SH-SY5Y (cell line): ENCODE measurements around the gene DHX32.

Source experiments
- GATA2 ChIP-seq: IDR thresholded peaks from 2 replicates; pipeline ENCODE4 v1.6.1; 2011; ENCODE audit warnings: mild to moderate bottlenecking, low read depth, low read length
- GATA3 ChIP-seq: IDR thresholded peaks from 2 replicates; pipeline ENCODE4 v1.6.1; 2011; ENCODE audit warnings: low read depth, mild to moderate bottlenecking, low read length, moderate library complexity

Gene DHX32

DNA sequence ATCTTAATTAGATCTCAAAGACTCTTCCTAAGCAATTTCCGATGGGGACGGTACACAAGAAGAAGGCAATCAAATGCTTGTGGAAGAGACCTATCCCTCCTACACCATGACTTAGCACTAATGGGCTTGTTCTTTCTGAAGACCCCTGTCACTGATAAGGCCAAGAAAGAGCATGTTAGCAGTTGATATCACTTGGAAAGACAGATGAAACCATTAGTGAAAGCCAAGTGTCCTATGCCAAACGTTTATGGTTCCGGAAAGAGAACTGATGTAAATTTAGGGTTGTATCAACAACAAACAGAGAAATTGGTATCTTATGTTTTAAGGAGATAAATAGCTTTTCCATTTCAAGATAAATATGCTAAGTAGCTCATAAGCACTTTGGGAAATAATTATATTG is 64.5 kb downstream of the DHX32 start:
- no peak for TF ChIP-seq GATA2
- no peak for TF ChIP-seq GATA3

DNA sequence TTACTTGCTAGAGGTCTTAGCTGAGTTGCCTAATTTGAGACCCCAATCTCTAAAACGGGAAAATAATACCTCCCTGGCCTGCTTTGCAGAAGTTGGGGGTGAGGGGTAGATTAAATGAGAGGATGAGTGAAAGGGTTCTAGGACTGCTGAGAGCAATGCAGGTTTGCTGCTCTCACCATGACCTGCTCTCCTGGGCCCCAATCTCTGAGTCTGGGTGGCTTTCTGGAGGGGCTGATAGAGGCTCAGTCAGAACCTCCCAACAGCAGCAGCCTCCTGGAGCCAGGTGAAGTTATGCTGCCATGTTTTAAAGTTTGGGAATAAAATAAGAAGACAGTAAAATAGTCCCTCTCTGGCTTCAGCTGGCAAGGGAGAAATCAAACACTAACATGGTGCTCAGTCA is 65.3 kb downstream of the DHX32 start:
- TF ChIP-seq GATA3: no peak
- TF ChIP-seq GATA2: no peak

DNA sequence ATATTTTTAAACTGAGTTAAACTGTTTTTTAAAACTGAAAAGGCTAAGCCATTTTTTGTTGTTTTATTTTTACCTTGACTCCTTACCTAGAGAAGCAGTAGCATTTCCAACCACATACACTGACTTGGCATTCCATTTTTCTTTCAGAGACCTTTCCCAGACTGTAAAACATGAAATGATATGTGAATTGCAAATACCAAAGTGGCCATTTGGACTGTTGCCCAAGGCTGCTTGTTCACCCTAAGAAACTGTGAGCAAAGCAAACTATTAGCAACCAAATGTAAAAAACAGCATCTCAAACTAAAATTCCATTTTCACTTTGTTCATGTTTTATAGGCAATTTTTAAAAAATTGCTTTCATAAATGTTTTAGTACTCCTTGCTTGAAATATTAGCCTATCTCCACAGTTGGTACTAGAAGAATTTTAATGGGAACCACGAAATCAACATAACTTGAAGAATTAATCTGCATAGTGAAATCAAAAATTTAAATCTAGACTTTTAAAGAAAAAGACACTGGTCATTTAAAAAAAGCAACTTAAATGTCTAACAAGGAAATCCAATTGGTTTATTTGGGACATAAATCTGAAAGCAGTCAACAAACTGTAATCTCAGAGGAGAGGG is 68.9 kb downstream of the DHX32 start:
- no peak for TF ChIP-seq GATA3
- TF ChIP-seq GATA2: no peak

DNA sequence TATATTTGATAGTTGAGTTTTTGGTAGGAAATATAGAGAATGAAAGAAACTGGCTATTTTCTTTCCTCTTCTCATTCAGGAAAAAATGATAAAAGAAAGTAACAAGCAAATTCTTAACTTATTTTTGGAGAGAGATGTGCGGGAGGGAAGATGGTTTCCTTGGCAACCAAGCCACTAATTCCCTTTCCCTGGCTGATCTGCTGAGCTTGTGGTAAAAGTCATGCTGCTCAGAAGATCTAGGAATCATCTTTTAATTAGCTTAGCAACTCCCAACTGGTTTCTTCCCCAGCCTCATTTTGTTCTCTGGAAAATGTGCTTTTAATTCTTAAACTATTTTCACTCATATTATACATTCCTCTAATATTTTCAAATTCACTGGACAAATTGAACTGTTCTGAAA is 69.8 kb downstream of the DHX32 start:
- TF ChIP-seq GATA3 (no peak), GATA2 (no peak)

DNA sequence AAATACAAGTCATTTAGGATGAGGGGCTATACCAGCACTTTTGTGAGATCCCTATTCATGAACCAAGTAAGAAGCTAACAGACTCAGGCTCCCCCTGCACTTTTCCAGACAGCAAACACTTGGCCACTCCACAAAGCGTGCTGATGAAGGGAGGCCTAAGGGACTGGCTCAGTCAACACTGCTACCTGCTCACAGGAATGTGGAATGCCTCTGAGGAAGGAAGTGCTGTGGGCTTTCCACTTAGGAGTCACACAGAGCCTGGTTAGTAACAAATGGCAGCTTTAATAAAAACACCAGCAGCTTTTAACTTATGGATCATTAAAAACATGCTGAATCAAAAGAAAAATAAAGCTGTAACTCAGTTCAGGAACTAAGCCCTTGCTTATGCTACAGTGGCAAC is 73.0 kb downstream of the DHX32 start:
- TF ChIP-seq GATA3 (no peak), GATA2 (no peak)

GRCh38 chr10:125802739-125803138 is 78.4 kb downstream of the DHX32 start:
- TF ChIP-seq GATA3 (no peak), GATA2 (no peak)

- TF ChIP-seq GATA3: no peak
- TF ChIP-seq GATA2: no peak
These were observed 79.0 kb downstream of the DHX32 start for GRCh38 chr10:125802131-125802530.

DNA sequence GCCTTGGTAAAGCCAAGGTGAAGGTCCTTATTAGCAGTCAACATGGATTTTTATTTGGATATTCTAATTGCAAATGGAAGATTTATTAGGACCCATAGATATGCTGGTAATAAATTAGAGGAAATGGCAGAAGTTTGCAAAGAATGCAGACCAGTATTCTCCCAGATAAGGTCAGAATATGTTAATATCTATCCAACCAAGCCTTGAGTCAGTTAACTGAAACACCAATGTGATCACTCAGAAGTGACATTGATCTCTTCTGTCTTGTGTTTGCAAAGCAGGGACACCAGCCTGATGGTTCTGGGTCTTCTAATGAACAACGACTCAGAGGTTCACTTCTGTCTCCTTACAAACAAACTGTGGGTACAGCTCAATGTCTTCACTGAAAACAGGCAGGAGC is 79.5 kb downstream of the DHX32 start:
- TF ChIP-seq GATA2: no peak
- TF ChIP-seq GATA3: no peak

- no peak for TF ChIP-seq GATA3
- TF ChIP-seq GATA2: no peak
These were observed 81.5 kb downstream of the DHX32 start for GRCh38 chr10:125799451-125800182.

DNA sequence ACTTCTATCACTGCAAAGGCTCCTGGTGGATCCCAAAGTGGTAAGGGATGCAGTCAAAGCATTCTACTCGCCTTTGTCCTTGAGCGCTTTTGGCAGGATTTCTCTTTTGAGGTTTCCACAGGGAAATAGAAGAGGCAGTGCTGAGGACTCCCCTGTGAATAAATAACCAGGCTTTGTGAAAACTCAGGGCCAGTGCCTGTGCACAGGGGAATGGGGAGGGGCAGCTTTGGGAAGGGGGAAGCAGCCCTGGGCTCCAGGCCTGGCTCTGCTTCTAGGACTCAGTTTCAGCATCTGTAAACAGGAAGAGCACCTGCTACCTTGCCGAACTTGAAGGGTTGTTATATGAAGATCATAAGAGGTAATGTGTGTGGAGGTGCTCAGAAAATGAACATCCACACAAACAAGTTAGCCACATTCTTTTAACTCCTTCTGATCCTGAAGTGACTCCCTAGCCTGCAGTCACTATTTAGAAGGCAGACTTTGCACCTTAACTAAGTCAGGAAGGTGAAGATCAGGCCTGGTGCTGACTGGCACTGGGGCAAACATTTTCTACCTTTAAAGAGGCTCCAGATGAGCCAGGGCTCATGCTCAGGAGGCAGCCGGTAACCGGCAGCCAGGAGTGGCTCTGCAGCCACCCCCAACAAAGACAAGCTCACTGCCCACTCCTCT is 83.0 kb downstream of the DHX32 start:
- TF ChIP-seq GATA2: no peak
- no peak for TF ChIP-seq GATA3

- TF ChIP-seq GATA3 (no peak), GATA2 (no peak)
These were observed 83.7 kb downstream of the DHX32 start for GRCh38 chr10:125797424-125797823.

DNA sequence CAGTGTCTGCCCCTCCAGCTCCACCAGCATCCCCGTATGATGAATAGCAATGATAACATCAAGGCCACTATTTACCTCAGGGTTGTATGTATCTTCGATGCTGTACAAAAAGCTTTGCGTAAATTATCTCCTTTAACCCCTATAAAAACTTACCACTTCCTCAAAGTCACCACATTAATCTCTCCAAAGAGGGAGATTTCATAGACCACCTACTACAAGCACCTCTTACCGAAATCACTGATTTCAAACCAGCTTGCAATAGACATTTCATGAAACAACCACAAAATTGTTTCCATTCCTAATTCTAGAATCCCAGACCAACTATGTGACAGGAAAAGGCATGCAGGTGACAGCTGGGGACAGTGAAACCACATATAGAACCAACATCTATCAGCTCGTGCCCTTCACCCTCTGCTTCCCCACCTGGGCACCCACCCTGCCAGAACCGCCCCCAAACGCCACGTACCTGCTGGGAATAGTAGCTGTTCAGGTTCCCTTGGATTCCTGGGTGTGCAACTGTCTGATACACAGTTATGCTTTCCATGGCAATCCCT is 85.4 kb downstream of the DHX32 start:
- TF ChIP-seq GATA2 (no peak), GATA3 (no peak)

DNA sequence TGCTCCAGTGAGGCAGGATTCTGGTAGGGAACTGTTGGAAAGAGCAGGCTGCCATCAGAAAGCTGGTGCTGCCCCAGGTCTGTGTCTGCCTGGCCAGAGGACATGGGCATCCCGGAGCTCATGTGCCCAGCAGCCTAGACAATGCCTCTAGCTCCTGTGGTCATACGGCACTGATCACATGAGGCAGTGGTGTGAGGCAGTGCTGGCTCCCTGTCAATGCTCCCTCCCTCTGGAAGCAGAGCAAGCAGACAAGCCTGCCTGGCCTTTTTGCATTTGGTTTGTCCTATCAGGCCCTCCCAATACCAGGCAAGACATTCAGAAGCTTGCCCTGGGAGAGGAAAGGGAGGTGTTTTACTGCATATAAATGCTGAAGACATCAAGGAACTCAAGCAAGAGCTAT is 86.0 kb downstream of the DHX32 start:
- no peak for TF ChIP-seq GATA3
- TF ChIP-seq GATA2: no peak

DNA sequence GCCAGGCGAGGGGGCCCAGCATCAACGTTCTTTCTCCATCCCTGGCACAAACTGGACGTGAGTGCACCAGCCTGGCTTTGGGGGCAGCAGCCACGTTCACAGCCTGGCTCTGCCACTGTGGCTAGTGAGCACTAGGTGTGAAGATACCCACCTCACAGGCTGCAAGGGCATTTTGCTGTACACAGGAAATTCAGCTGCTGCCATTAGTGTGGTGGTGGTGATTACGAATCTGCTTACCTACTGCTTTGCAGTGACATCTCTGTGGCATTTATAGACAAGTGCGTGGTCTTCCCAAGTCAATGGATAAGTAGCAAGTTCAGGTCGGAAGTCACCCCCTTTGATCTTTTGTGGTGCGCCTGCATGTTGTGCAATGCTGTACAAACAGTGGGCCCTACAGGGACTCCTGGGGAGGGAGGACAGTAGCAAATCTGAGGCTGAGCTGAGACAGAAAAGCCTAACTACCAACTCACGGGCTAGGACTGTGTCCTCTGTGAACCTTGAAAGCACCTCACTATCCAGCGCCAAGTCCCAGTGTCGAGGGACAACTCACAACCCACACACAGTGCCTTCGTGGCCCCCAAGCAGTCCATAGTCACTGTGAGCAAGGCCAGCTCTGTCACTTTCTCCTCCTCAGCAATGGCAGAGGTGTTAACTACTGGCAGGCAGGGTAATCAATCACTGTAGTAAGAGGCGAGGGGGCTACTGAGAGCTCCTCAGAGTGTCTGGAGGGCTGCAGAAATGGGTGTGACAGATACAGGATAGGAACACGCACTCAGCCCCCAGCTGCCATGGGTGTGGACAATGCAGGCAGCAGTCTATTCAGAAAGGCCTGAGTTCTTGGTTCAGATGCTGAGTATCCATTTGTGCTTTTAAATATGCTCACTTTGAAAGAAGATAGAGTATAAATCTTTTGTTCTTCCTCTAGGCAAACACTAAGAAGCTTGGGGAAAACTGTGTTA is 88.5 kb downstream of the DHX32 start:
- TF ChIP-seq GATA3 (no peak), GATA2 (no peak)
